Germinal center (tissue), 1 donor: ENCODE measurements around the gene PSME3.
"Not testable (repeated sequence)": the region's sequence is repeated elsewhere in the genome, so short reads cannot be mapped to it uniquely, and the experiment has no call there.

Experiments
- DNase-seq: peaks from one replicate; pipeline ENCODE4 v3.0.0; 2012; ENCODE audit warnings: mixed read lengths, low spot score

The PSME3 gene

DNA sequence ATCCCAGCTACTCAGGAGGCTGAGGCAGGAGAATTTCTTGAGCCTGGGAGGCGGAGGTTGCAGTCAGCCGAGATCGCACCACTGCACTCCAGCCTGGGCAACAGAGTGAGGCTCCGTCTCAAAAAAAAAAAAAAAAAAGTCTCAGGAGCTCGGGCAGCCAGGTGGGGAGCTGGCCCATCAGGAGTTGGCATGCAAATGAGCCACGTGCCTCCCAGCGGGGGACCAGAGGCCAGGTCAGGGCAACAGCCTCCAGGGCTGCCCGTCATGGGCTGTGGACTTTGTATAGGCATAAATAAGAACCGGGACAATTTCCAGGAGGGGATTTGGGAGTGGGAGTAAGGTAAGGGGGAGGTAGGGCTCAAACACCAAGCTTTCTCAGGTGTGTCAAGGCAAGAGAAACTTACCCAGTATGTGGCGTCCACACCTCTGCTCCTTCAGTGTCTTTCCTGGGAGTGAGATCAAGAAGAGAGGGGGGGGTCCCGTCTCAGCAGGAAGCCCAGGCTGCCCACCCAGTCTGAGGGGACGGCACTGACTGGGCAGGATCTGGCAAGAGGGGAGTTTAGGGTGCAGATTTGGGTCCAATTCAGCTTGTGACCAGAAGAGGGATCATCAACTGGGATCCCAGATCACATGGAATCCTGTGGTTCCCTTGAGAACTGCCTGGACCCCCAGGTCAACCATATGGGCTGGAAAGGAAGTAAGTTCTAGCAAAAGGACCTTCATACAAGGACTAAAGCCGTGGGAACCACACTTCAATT lies 45.1 kb downstream of the PSME3 start:
- no peak for DNase-seq

DNA sequence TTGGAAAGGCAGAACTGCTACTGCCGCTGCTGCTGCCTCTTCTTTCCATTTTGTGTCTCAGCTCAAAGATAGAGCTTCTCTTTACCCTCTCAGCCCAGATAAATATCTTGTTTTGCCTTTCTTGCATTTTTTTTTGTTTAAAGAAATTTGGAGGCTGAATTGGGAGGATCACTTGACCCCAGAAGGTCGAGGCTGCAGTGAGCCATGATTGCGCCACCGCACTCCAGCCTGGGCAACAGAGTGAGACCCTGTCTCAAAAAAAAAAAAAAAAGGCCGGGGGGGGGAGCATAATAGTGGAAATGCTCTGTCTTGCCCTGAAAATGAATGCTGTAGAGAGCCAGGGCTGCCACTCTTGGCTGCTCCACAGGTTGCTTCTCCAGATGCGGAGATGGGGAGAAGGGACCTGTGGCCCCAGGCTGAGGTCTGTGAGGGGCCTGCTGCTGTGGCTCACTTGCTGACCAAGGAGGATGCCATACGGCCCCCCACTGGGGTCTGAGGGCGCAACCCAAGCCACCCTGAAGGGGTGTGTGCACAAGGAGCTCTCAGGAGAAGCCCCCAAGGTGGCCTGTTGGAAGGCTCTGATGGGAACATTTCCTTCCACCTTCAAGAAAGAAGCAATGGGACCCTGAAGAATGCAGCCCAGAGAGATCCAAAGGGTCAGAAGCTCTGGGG lies 45.9 kb downstream of the PSME3 start:
- DNase-seq: no peak

DNA sequence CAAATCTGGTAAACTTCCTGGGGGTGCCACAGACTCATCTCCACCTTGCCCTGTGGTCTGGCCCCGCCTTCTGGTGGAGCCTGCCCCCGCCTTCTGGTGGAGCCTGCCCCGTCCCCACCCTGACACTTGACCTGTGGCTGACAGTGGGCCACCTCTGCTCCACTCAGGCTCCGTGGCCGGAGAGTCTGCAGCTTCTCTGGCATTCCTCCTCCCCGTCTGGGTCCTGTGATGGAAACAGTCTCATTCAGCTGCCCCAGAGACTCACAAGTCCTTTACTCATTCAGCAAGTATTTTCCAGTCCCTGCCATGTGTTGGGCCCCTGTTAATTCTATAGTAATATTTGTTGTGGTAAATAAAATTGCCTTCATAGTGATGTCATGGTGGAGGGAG lies 46.4 kb downstream of the PSME3 start:
- DNase-seq: no peak

GRCh38 chr17:42880776-42881310 lies 47.6 kb downstream of the PSME3 start:
- no peak for DNase-seq

GRCh38 chr17:42881706-42882105 lies 48.5 kb downstream of the PSME3 start:
- not testable (repeated sequence) for DNase-seq

DNA sequence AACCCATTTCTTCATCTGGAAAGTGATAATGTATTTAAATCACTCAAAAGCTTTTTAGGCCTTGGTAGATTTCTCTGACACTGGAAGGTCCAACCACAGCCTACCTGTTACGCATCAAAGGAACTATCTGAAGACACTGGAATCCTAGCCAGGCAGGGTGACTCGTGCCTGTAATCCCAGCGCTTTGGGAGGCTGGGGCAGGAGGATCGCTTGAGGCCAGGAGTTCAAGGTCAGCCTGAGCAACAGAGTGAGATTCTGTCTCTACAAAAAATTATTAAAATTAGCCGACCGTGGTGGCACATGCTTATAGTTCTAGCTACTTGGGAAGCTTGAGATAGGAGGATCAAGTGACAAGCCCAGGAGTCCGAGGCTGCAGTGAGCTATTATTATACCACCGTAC lies 49.0 kb downstream of the PSME3 start:
- no peak for DNase-seq

GRCh38 chr17:42883802-42884558 lies 50.8 kb downstream of the PSME3 start:
- DNase-seq: no peak

GRCh38 chr17:42885806-42886205 lies 52.6 kb downstream of the PSME3 start:
- not testable (repeated sequence) for DNase-seq

DNA sequence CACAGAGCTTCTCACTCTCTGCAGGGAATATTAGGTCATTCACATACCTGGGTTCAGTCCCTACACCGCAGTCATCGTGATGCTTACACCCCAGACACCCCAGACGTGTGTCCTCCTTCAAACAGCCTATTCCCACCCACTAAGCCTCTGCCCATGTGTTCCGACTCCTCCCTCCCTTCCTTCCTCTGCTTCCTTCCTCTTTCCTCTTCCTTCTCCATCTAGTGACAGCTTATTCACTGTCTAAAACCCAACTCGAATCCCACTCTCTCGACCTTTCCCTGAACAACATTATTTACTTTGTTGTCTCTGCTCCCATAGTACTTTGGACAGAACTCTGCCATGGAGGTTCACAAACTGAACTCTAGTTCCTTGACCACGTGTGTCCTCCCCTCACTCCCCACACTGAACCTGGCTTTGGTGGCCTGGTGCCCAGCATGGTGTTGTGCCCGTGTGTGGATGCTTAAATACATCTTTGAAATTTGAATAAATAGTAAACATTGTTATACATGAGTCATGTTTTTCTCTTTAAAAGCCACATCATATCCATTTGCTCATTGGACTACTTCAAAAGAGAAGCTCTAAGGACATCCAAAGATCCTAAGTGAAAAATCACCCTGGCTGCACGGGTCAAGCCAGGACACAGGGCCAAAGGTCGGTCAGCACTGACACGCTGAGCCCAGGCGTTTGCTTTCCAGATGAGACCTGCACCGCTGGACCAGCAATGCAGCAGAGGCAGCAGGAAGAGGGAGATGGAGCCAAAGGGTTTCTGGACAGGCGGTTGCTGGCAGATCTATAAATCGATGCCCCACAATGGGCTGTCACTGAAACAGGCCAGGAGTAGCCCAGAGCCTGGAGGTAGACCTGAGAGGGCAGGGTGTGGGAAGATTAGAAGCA lies 53.3 kb downstream of the PSME3 start:
- no peak for DNase-seq

DNA sequence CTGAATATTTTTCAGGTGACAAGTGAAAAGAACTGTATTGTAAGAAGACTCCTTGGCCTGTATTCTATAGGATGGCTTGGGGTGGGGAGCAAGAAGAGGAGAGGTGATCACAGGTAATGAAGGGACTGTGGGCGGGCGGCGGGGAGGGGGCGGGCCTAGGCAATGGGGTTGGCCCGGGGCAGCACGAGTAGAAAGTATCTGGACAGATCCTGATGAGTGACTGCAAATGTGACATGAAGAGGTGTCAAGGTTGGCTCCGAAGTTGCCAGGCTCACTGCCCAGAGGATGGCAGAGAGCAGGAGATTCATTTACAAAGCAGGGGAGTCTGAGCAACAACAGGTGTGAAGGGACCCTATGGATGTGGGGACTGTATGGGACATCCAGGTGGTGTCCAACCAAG lies 56.6 kb downstream of the PSME3 start:
- DNase-seq: no peak

DNA sequence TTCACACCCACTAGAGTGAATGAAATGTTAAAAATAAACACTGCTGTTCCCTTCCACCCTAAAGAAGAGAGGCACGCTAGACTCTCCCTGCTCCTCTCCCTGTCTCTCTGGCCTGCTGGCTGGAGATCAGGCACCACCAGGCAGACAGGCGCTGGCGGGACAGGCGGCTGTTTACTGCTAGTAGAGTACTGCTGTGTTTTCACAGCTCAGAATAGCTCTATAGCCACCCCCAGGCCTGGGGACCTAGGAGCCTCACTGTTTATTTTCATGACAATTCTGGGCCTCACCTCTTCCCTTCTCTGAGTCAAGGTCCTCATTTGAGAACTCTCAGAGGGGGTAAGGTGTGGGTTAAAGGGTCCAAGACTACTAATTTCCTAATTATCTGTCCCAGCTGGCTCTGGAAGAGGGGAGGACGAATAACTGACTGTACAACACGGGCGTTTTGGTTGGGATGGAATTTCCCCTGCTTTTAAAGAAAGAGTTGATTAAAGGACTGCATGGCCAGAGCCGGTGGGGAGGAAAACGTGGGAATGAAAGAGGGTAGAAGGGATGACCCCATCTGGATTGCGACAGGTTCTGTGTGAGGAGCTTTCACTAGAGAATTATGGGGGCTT lies 58.4 kb downstream of the PSME3 start:
- no peak for DNase-seq

GRCh38 chr17:42893359-42893758 lies 60.2 kb downstream of the PSME3 start:
- DNase-seq: no peak
